ENCODE measurements around the gene TNC. TPM values are rescaled to one million over a fixed set of nuclear protein-coding genes. Genes with fewer than 3 reads are reported as not detected.

The TNC gene
- total and polyA plus RNA-seq, 2 of the 4 experiments (the other 2 are of a cell fraction): 192 to 253 TPM

DNA sequence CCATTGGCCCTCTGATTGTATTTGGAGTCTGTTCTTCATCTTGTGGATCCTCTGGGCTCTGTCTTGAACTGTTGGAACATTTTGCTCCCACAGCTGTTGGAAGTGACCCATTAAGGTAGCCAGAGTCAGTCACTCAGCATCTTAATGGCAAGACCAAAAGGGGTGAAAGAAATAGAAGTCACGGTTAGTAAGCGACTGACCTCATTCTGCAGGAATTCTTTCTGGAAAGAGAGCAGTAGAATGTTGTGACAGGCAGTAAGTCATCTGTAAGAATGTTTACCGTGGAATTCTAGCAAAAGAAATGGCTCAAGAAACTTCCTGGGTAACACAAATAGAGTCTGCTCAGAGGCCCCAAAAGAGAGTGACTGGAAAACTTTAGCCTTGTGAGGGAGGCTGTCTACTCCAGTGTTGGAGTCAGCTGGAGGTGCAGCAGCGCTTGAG lies 28.6 kb upstream of the TNC start:
- H3K4ac ChIP-seq (ENCODE audit: low read depth, low read length): peak overlapping the region; percentile 96
- TF ChIP-seq SMC3 (IDR thresholded peaks at IDR 0.05; ENCODE audit: low read depth, low read length) (no peak; the same call in 1 of the 2 replicates), RAD21 (IDR thresholded peaks at IDR 0.05; ENCODE audit: low read length) (no peak; the same call in 1 of the 2 replicates), FOS (IDR thresholded peaks at IDR 0.05; ENCODE audit: low read depth, low read length) (peak; percentile 65), RCOR1 (IDR thresholded peaks at IDR 0.05; ENCODE audit: insufficient replicate concordance, low read length) (no peak), MAZ (IDR thresholded peaks at IDR 0.05; ENCODE audit: borderline replicate concordance, low read depth, low read length) (no peak), CEBPB (IDR thresholded peaks at IDR 0.05; ENCODE audit: low read depth, low read length) (peak; percentile 35; the same call in 1 of the 2 replicates), NFE2L2 (IDR thresholded peaks at IDR 0.05; ENCODE audit: low read depth, low read length) (peak; percentile 62; the same call in 1 of the 2 replicates), BHLHE40 (IDR thresholded peaks at IDR 0.05; ENCODE audit: low read depth, low read length) (peak; percentile 73; the same call in 1 of the 2 replicates), RFX5 (IDR thresholded peaks at IDR 0.05; ENCODE audit: low read depth, low read length) (no peak), MXI1 (IDR thresholded peaks at IDR 0.05; ENCODE audit: borderline replicate concordance, low read depth, low read length) (no peak), CHD1 (IDR thresholded peaks at IDR 0.05; ENCODE audit: low read depth, low read length) (no peak), MAFK (IDR thresholded peaks at IDR 0.05; ENCODE audit: low read depth, low read length) (peak; percentile 14; the same call in 1 of the 2 replicates), POLR2A (IDR thresholded peaks at IDR 0.05; ENCODE audit: low read depth, low read length) (no peak)
- TF ChIP-seq, protein P1, sequence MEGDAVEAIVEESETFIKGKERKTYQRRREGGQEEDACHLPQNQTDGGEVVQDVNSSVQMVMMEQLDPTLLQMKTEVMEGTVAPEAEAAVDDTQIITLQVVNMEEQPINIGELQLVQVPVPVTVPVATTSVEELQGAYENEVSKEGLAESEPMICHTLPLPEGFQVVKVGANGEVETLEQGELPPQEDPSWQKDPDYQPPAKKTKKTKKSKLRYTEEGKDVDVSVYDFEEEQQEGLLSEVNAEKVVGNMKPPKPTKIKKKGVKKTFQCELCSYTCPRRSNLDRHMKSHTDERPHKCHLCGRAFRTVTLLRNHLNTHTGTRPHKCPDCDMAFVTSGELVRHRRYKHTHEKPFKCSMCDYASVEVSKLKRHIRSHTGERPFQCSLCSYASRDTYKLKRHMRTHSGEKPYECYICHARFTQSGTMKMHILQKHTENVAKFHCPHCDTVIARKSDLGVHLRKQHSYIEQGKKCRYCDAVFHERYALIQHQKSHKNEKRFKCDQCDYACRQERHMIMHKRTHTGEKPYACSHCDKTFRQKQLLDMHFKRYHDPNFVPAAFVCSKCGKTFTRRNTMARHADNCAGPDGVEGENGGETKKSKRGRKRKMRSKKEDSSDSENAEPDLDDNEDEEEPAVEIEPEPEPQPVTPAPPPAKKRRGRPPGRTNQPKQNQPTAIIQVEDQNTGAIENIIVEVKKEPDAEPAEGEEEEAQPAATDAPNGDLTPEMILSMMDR (conservative IDR thresholded peaks at IDR 0.05; ENCODE audit: low read depth, low read length): no peak
- TF ChIP-seq, protein P2, sequence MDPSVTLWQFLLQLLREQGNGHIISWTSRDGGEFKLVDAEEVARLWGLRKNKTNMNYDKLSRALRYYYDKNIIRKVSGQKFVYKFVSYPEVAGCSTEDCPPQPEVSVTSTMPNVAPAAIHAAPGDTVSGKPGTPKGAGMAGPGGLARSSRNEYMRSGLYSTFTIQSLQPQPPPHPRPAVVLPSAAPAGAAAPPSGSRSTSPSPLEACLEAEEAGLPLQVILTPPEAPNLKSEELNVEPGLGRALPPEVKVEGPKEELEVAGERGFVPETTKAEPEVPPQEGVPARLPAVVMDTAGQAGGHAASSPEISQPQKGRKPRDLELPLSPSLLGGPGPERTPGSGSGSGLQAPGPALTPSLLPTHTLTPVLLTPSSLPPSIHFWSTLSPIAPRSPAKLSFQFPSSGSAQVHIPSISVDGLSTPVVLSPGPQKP (IDR thresholded peaks at IDR 0.05; ENCODE audit: borderline replicate concordance, low read depth, low read length): no peak
- TF ChIP-seq, protein P3, sequence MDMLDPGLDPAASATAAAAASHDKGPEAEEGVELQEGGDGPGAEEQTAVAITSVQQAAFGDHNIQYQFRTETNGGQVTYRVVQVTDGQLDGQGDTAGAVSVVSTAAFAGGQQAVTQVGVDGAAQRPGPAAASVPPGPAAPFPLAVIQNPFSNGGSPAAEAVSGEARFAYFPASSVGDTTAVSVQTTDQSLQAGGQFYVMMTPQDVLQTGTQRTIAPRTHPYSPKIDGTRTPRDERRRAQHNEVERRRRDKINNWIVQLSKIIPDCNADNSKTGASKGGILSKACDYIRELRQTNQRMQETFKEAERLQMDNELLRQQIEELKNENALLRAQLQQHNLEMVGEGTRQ (IDR thresholded peaks at IDR 0.05; ENCODE audit: low read depth, low read length): no peak
- H3K4me3 ChIP-seq (ENCODE audit: insufficient read depth, low read depth, low read length): no peak overlapping the region
- H2BK120ac ChIP-seq (ENCODE audit: low read depth, low read length): peak overlapping the region; percentile 98
- ChIA-PET CTCF (no interaction called here), POLR2A (ENCODE audit: unreplicated experiment) (interaction anchor here (0.6 kb wide), 1 partner anchor 29 kb away, joined by 3 read pairs; the partner anchor contains the start of gene TNC)
- no peaks in the 10 kb centered on the region for H3K9me3 ChIP-seq (ENCODE audit: control insufficient read depth, insufficient read depth, low read length)
- peak; percentile 89 for ATAC-seq (ENCODE audit: low read depth)
- peak overlapping the region; percentile 97 for H2BK15ac ChIP-seq (ENCODE audit: low read depth, low read length)
- WGBS, 2 experiments (ENCODE audit: extremely low coverage in 2 of 2, insufficient read length in 1 of 2): 0% methylated on average over 2 of the region's 4 CpGs; no CpG with 5 or more reads in 1 of the 2 experiments
- no peaks in the 10 kb centered on the region for H3K27me3 ChIP-seq (ENCODE audit: control insufficient read depth, insufficient read depth, low read length)
- intact Hi-C loops (cut with micrococcal nuclease) (loop anchor here (5.0 kb wide), 1 partner anchor 56 kb away; no protein-coding TSS in a partner anchor), in situ Hi-C loops (cut with MboI; ENCODE audit: low sequenced_read_pairs) (no loop called here), dilution Hi-C loops (cut with HindIII; ENCODE audit: low sequenced_read_pairs, unreplicated experiment) (no loop called here)
- H3K36me3 ChIP-seq (ENCODE audit: control insufficient read depth, insufficient read depth, low read length): no peaks in the 10 kb centered on the region
- H3K9me1 ChIP-seq (ENCODE audit: insufficient read depth, low read length): peaks cover 7% of the 10 kb centered on the region
- H4K20me1 ChIP-seq (ENCODE audit: insufficient read depth, low read length): no peaks in the 10 kb centered on the region
- H3K23ac ChIP-seq (ENCODE audit: low read depth, low read length): peak overlapping the region; percentile 88
- H4K5ac ChIP-seq (ENCODE audit: low read depth, low read length): peak overlapping the region; percentile 96
- peak overlapping the region; percentile 75 to 92 for H4K8ac ChIP-seq (ENCODE audit: low read depth in 2 of 2, low read length in 2 of 2)
- H3K18ac ChIP-seq (ENCODE audit: low read depth, low read length): peak overlapping the region; percentile 95
- peak overlapping the region; percentile 92 for H4K91ac ChIP-seq (ENCODE audit: insufficient read depth, low read depth, low read length)
- H3K14ac ChIP-seq (replicated peaks; ENCODE audit: low read depth, low read length): peak overlapping the region; percentile 96
- peak overlapping the region; percentile 48 for H3K4me2 ChIP-seq (ENCODE audit: low read depth, low read length)
- no TSS peak for BruUV-seq (replicated peaks)
- peak overlapping the region; percentile 53 for H2AK9ac ChIP-seq (replicated peaks; ENCODE audit: low read depth, low read length, poor library complexity)
- peaks cover 27% of the 10 kb centered on the region for H3K4me1 ChIP-seq (ENCODE audit: control insufficient read depth, insufficient read depth, low read length)
- DNase-seq: peak; percentile 96
- H2BK5ac ChIP-seq (ENCODE audit: low read depth, low read length, poor library complexity, severe bottlenecking): peak overlapping the region; percentile 99
- peak overlapping the region; percentile 54 for H2AFZ ChIP-seq (replicated peaks; ENCODE audit: low read length, poor library complexity)
- H3K56ac ChIP-seq (ENCODE audit: extremely low read depth, insufficient read depth, low read length): peak overlapping the region; percentile 84
- H2BK20ac ChIP-seq (ENCODE audit: low read depth, low read length): peak overlapping the region; percentile 98
- peak overlapping the region; percentile 93 for H3K27ac ChIP-seq (ENCODE audit: insufficient read depth, low read length)
- H3K79me1 ChIP-seq (ENCODE audit: low read depth in 1 of 2, low read length in 2 of 2): no peaks in the 10 kb centered on the region
- H3K9ac ChIP-seq (ENCODE audit: low read depth, low read length): peak overlapping the region; percentile 10; the same call in 1 of the 2 replicates
- H2AK5ac ChIP-seq (ENCODE audit: low read depth, low read length): peak overlapping the region; percentile 94

Data from IMR-90 (cell line).